WTC11 (cell line): Measurements from ENCODE around the gene TNNT2.

Experiments
- FOXK1 ChIP-seq: sonication (generic); formaldehyde crosslinking; IDR thresholded peaks from 2 replicates; pipeline ENCODE4 v1.8.0; 2022; ENCODE audit warnings: mild to moderate bottlenecking, moderate library complexity, missing genetic modification reagents
- IRF2 ChIP-seq: sonication (generic); formaldehyde crosslinking; IDR thresholded peaks from 2 replicates; pipeline ENCODE4 v1.8.0; 2022; ENCODE audit warnings: low read depth, missing genetic modification reagents, borderline replicate concordance
- NFYB ChIP-seq: sonication (generic); formaldehyde crosslinking; conservative IDR thresholded peaks from 2 replicates; pipeline ENCODE4 v1.8.0; 2022; ENCODE audit warnings: low read depth, missing genetic modification reagents
- TEAD4 ChIP-seq: sonication (generic); formaldehyde crosslinking; IDR thresholded peaks from 2 replicates; pipeline ENCODE4 v1.8.0; 2022; ENCODE audit warnings: mild to moderate bottlenecking, missing genetic modification reagents
- USF2 ChIP-seq: sonication (generic); formaldehyde crosslinking; IDR thresholded peaks from 2 replicates; pipeline ENCODE4 v1.8.1; 2023; ENCODE audit warnings: mild to moderate bottlenecking, missing genetic modification reagents, moderate library complexity
- ZNF317 ChIP-seq: sonication (generic); formaldehyde crosslinking; IDR thresholded peaks from 2 replicates; pipeline ENCODE4 v1.8.1; 2023; ENCODE audit warnings: low read depth, mild to moderate bottlenecking, moderate library complexity, missing genetic modification reagents, borderline replicate concordance
- TF ChIP-seq, protein P1 (sequence below): fragments of 200-600 bp; IDR thresholded peaks from 2 replicates; pipeline ENCODE4 v1.8.0; 2022; ENCODE audit warnings: antibody characterized with exemption
- TF ChIP-seq, protein P2 (sequence below): sonication (generic); formaldehyde crosslinking; IDR thresholded peaks from 2 replicates; pipeline ENCODE4 v1.8.1; 2022; ENCODE audit warnings: low read depth, missing genetic modification reagents, borderline replicate concordance

DNA sequence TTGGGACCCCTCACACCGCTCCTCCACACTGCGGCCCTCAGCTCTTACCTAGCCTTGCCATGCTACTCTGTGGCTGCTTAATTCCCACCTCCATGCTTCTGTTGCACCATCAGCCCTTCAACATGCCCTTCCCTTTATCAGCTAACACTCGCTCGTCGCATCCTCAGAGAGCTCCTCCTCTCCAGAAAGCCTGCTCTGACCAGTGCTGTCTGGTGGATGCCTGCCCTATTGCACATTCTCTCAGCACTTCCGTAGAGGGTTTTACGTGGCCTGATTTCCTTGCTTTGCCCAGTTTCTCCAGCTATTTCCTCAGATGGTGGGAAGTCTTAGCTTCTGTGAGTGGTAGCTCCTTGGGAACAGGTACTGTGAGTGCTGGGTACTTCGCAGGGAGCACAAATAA, 32.0 kb upstream of the TNNT2 start:
- TF ChIP-seq, protein P1, sequence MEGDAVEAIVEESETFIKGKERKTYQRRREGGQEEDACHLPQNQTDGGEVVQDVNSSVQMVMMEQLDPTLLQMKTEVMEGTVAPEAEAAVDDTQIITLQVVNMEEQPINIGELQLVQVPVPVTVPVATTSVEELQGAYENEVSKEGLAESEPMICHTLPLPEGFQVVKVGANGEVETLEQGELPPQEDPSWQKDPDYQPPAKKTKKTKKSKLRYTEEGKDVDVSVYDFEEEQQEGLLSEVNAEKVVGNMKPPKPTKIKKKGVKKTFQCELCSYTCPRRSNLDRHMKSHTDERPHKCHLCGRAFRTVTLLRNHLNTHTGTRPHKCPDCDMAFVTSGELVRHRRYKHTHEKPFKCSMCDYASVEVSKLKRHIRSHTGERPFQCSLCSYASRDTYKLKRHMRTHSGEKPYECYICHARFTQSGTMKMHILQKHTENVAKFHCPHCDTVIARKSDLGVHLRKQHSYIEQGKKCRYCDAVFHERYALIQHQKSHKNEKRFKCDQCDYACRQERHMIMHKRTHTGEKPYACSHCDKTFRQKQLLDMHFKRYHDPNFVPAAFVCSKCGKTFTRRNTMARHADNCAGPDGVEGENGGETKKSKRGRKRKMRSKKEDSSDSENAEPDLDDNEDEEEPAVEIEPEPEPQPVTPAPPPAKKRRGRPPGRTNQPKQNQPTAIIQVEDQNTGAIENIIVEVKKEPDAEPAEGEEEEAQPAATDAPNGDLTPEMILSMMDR: no peak
- TF ChIP-seq, protein P2, sequence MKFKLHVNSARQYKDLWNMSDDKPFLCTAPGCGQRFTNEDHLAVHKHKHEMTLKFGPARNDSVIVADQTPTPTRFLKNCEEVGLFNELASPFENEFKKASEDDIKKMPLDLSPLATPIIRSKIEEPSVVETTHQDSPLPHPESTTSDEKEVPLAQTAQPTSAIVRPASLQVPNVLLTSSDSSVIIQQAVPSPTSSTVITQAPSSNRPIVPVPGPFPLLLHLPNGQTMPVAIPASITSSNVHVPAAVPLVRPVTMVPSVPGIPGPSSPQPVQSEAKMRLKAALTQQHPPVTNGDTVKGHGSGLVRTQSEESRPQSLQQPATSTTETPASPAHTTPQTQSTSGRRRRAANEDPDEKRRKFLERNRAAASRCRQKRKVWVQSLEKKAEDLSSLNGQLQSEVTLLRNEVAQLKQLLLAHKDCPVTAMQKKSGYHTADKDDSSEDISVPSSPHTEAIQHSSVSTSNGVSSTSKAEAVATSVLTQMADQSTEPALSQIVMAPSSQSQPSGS (CRISPR knock-in tag): no peak
- TF ChIP-seq TEAD4 (CRISPR knock-in tag) (no peak), NFYB (no peak), ZNF317 (CRISPR knock-in tag) (no peak), FOXK1 (CRISPR knock-in tag) (no peak), USF2 (CRISPR knock-in tag) (no peak), IRF2 (CRISPR knock-in tag) (no peak)
